HG03354 (cell line): ENCODE data around the gene ACACB.

ENCODE experiments used
- ATAC-seq: cut with Tn5 transposase; IDR thresholded peaks from one replicate; pipeline ENCODE4 v1.9.1; 2021; ENCODE audit warnings: mild to moderate bottlenecking; ENCODE audit not compliant: unreplicated experiment, poor library complexity, severe bottlenecking

The ACACB gene

DNA sequence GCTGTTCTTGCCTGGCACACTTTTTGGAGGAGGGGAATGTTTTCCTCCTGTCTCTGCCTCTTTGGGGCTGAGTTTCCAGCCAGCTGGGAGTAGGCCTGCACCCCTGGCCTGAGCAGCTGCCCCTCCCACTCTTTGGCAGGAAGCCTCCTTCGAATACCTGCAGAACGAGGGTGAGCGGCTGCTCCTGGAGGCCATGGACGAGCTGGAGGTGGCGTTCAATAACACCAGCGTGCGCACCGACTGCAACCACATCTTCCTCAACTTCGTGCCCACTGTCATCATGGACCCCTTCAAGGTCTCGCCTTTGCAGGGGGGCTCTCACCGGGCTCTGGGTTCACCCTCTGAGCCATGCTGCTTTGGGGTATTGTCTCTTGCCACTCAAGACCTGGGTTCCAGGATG lies 123.3 kb downstream of the ACACB start:
- no peak for ATAC-seq

- ATAC-seq = no peak
Observed at GRCh38 chr12:109240365-109240764, 124.0 kb downstream of the ACACB start.

- ATAC-seq = no peak
Observed at GRCh38 chr12:109241936-109242335, 125.5 kb downstream of the ACACB start.

- ATAC-seq = no peak
Observed at GRCh38 chr12:109244073-109244472, 127.7 kb downstream of the ACACB start.

DNA sequence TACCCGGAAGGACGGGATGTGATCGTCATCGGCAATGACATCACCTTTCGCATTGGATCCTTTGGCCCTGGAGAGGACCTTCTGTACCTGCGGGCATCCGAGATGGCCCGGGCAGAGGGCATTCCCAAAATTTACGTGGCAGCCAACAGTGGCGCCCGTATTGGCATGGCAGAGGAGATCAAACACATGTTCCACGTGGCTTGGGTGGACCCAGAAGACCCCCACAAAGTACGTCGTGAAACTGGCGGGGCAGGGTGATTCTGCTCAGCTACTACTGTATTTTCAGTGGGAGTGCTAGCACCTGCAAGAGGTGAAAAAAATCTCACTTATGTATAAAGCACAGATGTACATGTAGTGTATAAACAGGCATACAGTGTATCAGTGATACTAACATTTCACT lies 129.8 kb downstream of the ACACB start:
- ATAC-seq = no peak

- ATAC-seq = no peak
Observed at GRCh38 chr12:109247831-109248654, 131.7 kb downstream of the ACACB start.

DNA sequence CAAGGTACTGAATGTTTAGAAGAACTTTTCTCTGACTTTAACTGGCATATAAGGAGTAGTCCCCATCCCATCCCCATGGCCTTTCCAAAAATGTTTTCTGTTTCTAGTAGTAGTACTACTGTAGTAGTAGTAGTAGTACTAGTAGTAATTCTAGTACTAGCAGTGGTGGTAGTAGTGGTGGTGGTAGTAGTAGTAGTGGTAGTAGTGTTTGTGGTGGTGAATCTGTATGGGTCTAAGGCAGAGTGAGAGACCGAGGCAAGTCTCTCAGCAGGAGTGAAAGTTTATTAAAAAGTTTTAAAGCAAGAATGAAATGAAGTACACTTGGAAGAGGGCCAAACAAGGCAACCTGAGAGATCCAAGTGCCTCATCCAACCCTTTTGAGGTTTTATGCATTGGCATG lies 134.1 kb downstream of the ACACB start:
- ATAC-seq = no peak

DNA sequence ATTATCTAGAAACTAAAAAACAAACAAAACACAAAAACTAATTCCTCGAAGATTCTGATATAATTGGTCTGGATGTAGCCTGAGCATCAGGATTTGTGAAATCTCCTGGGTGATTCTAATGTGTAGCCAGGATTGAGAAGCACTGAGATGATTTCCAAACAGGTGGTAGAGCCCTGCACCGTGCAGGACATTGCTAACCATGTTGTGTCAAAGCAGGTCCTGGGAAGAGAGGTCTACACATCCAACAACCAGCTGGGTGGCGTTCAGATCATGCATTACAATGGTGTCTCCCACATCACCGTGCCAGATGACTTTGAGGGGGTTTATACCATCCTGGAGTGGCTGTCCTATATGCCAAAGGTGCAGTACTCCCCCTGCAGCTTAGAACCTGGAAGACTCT lies 136.4 kb downstream of the ACACB start:
- ATAC-seq = no peak

GRCh38 chr12:109253913-109254544 lies 137.6 kb downstream of the ACACB start:
- ATAC-seq = no peak

GRCh38 chr12:109255377-109255776 lies 139.0 kb downstream of the ACACB start:
- ATAC-seq = no peak

- ATAC-seq = no peak
Observed at GRCh38 chr12:109256011-109256410, 139.6 kb downstream of the ACACB start.

DNA sequence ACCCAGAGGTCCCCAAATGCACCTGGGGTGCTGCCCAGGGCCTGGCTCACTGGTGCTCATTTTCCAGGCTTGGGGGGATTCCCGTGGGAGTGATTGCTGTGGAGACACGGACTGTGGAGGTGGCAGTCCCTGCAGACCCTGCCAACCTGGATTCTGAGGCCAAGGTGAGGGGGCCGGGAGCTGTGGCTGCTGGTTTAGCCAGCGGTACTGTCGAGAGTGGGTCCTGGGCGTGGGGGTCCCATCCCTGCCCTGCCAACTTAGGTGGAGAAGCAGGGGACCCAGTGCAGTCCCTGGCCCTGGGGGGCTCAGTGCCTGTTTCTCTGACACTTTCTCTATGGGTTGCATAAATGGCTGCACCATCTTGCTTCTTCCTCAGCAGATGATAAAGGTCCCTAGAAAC lies 141.8 kb downstream of the ACACB start:
- no peak for ATAC-seq

DNA sequence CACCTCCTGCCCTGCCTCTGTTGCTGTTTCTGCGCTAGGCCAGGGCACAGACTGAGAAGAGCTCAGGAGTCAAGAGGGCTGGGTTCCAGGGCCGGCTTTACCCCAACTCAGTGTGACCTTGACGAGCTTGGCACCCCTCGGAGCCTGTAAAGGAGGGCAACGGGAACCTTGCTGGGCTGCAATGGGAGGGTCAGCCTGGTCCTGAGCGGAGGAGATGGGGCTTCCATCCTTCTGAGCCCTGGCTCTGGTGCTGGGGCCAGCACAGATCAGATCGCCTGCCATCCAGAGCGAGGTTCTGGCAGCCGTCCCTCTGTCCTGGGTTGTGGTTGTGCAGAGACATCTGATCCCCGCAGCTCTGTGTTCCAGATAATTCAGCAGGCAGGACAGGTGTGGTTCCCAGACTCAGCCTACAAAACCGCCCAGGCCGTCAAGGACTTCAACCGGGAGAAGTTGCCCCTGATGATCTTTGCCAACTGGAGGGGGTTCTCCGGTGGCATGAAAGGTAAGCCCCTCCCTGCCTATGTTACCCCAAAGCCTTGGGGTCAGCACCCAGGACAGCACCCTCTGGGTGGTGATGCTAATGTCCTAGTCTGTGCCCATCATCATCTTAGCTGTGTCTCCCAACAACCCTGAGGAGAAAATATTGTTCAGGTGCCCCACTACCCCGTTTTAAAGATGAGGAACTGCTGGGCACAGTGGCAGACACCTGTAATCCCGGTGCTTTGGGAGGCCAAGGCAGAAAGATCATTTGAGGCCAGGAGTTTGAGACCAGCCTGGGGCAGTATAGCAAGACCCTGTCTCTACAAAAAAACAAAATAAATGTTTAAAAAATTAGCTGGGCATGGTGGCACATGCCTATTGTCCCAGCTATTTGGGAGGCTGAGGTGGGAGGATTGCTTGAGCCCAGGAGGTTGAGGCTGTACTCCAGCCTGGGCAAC lies 142.5 kb downstream of the ACACB start:
- ATAC-seq = no peak

- no peak for ATAC-seq
Observed at GRCh38 chr12:109259545-109259895, 143.1 kb downstream of the ACACB start.

DNA sequence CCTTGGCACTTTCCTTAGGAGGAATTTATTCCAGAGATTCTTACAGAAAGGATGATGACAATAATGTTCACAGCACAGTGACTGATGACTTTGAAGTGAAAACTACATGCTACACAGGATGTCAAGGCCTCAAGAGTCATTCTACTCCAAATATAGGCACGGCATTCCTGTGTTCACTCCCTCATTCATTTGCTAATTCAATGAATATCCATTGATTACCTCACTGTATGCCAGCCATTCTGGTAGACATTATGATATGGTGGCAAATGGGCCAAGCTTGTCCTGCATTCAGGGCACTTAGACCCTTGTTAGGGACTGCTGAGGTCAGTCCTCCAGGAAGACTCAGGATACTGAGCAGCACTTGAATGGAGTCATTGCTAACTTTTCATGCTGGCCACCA lies 144.7 kb downstream of the ACACB start:
- no peak for ATAC-seq

GRCh38 chr12:109261939-109262338 lies 145.6 kb downstream of the ACACB start:
- no peak for ATAC-seq

GRCh38 chr12:109263439-109263838 lies 147.1 kb downstream of the ACACB start:
- no peak for ATAC-seq

- ATAC-seq = no peak
Observed at GRCh38 chr12:109264095-109264942, 147.9 kb downstream of the ACACB start.

DNA sequence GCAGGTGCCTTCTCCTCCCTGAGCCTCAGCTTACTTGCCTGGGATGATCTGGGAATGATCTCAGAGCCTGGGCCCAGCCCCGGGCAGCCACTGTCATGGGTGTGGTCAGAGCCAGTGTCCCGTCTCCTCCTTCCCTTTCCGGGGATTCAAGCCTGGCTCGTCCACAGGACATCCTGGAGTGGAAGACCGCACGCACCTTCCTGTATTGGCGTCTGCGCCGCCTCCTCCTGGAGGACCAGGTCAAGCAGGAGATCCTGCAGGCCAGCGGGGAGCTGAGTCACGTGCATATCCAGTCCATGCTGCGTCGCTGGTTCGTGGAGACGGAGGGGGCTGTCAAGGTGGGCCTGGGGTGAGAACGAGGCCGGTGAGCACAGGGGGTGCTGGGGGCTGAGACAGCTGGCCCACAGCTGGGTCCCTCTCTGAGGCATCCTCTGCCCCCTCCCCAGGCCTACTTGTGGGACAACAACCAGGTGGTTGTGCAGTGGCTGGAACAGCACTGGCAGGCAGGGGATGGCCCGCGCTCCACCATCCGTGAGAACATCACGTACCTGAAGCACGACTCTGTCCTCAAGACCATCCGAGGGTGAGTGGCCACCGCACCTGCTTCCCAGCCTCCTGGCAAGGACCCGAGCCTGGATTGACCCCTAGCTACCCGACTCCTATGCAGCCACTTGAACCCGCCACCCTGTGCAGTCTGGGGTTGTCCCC lies 148.7 kb downstream of the ACACB start:
- ATAC-seq = no peak
